HepG2 (cell line): Measurements from ENCODE around the gene VTI1B. TPM values are rescaled to one million over a fixed set of nuclear protein-coding genes. Genes with fewer than 3 reads are reported as not detected.
A peak's percentile ranks its signal among the peaks of the same experiment; 100 is the strongest.

Experiments
- ARID2 ChIP-seq: sonication (generic); formaldehyde crosslinking; IDR thresholded peaks from 2 replicates; pipeline ENCODE4 v1.8.1; 2022; ENCODE audit warnings: mild to moderate bottlenecking, missing genetic modification reagents, borderline replicate concordance
- ASH2L ChIP-seq: fragments of 300-600, 200-600 bp; sonication (generic); IDR thresholded peaks from 2 replicates; pipeline ENCODE4 v1.7.0; 2017; ENCODE audit warnings: low read depth, mild to moderate bottlenecking, moderate library complexity, mixed read lengths, low read length; ENCODE audit not compliant: insufficient read length
- NFIB ChIP-seq: sonication (generic); formaldehyde crosslinking; IDR thresholded peaks from 2 replicates; pipeline ENCODE4 v1.9.0; 2021; ENCODE audit warnings: missing genetic modification reagents, mild to moderate bottlenecking, borderline replicate concordance
- NFRKB ChIP-seq: fragments of 450-650 bp; IDR thresholded peaks from 2 replicates; pipeline ENCODE4 v1.6.1; 2017
- POGZ ChIP-seq: sonication (generic); formaldehyde crosslinking; IDR thresholded peaks from 2 replicates; pipeline ENCODE4 v1.4.0; 2020; ENCODE audit warnings: mild to moderate bottlenecking, missing genetic modification reagents
- SIN3B ChIP-seq: fragments of 150-350 bp; IDR thresholded peaks from 2 replicates; pipeline ENCODE4 v1.6.1; 2014; ENCODE audit warnings: low read length
- ZFP90 ChIP-seq: sonication (generic); formaldehyde crosslinking; IDR thresholded peaks from 2 replicates; pipeline ENCODE4 v1.8.0; 2022; ENCODE audit warnings: missing genetic modification reagents, mild to moderate bottlenecking, inconsistent platforms, borderline replicate concordance
- ZMYM2 ChIP-seq: sonication (generic); formaldehyde crosslinking; IDR thresholded peaks from 2 replicates; pipeline ENCODE4 v1.8.0; 2022; ENCODE audit warnings: mild to moderate bottlenecking, missing genetic modification reagents
- ZNF20 ChIP-seq: sonication (generic); formaldehyde crosslinking; IDR thresholded peaks from 2 replicates; pipeline ENCODE4 v1.4.0; 2020; ENCODE audit warnings: mild to moderate bottlenecking, moderate library complexity, missing genetic modification reagents
- ZNF207 ChIP-seq: fragments of 450-650 bp; IDR thresholded peaks from 2 replicates; pipeline ENCODE4 v1.6.1; 2016; ENCODE audit warnings: antibody characterized with exemption, borderline replicate concordance
- ZNF232 ChIP-seq: sonication (generic); formaldehyde crosslinking; IDR thresholded peaks from 2 replicates; pipeline ENCODE4 v1.4.0; 2020; ENCODE audit warnings: missing genetic modification reagents, borderline replicate concordance
- ZNF33A ChIP-seq: sonication (generic); formaldehyde crosslinking; IDR thresholded peaks from 2 replicates; pipeline ENCODE4 v1.5.1; 2020; ENCODE audit warnings: missing genetic modification reagents, mild to moderate bottlenecking, moderate library complexity, borderline replicate concordance
- ZNF563 ChIP-seq: sonication (generic); formaldehyde crosslinking; IDR thresholded peaks from 2 replicates; pipeline ENCODE4 v1.8.0; 2022; ENCODE audit warnings: mild to moderate bottlenecking, moderate library complexity, missing genetic modification reagents
- ZNF7 ChIP-seq: IDR thresholded peaks from 2 replicates; pipeline ENCODE4 v1.6.1; 2016; ENCODE audit warnings: missing biosample characterization, missing genetic modification reagents
- ZNF720 ChIP-seq: sonication (generic); formaldehyde crosslinking; IDR thresholded peaks from 2 replicates; pipeline ENCODE4 v1.4.0; 2020; ENCODE audit warnings: missing genetic modification reagents
- ZZZ3 ChIP-seq: sonication (generic); formaldehyde crosslinking; IDR thresholded peaks from 2 replicates; pipeline ENCODE4 v1.4.0; 2020; ENCODE audit warnings: missing genetic modification reagents, mild to moderate bottlenecking, borderline replicate concordance
- polyA plus RNA-seq, 8 experiments: library from polyadenylated mRNA; depleted of rRNA in 3 of 8; stranded (reverse) in 7 of 8; unstranded in 1 of 8; fragments of >200 nt; fragmentation: Illumina TruSeq in 4 of 8; extraction: Trizol in 4 of 8; gene quantifications; 2 replicates each; pipeline versions ENCODE4 v1.2.1 to v1.2.3, GENCODE V29; 2011 to 2016; ENCODE audit warnings: low read depth in 4 of 8, missing spikeins in 1 of 8, mixed read lengths in 1 of 8; ENCODE audit not compliant: insufficient read depth in 1 of 8
- total RNA-seq, 5 experiments: library from RNA; depleted of rRNA; stranded (reverse); fragments of >200 nt; fragmentation: Illumina TruSeq; extraction: Trizol; gene quantifications; 2 replicates each; pipeline ENCODE4 v1.2.3, GENCODE V29; 2016; ENCODE audit warnings: low read depth in 1 of 5
- TF ChIP-seq, protein P1 (sequence below), 2 experiments: sonication (generic) in 1 of 2; formaldehyde crosslinking in 1 of 2; IDR thresholded peaks; 2 replicates each; pipeline versions ENCODE4 v1.5.1 to v1.6.1; 2011 to 2020; ENCODE audit warnings: borderline replicate concordance in 1 of 2, low read depth in 1 of 2, low read length in 1 of 2, mild to moderate bottlenecking in 1 of 2, missing genetic modification reagents in 1 of 2, moderate library complexity in 1 of 2
- TF ChIP-seq, protein P2 (sequence below): sonication (generic); formaldehyde crosslinking; IDR thresholded peaks from 2 replicates; pipeline ENCODE4 v1.5.1; 2020; ENCODE audit warnings: missing genetic modification reagents, mild to moderate bottlenecking, borderline replicate concordance
- TF ChIP-seq, protein P3 (sequence below): sonication (generic); formaldehyde crosslinking; IDR thresholded peaks from 2 replicates; pipeline ENCODE4 v1.8.0; 2022; ENCODE audit warnings: missing genetic modification reagents, mild to moderate bottlenecking, borderline replicate concordance
- TF ChIP-seq, protein P4 (sequence below): sonication (generic); formaldehyde crosslinking; IDR thresholded peaks from 2 replicates; pipeline ENCODE4 v1.5.1; 2020; ENCODE audit warnings: mild to moderate bottlenecking, missing genetic modification reagents, borderline replicate concordance

Gene VTI1B
- total and polyA plus RNA-seq, 2 of the 13 experiments (the other 11 are each of a cell fraction or from before 2014, with no cell fraction given) = 39.0 to 103 TPM

DNA sequence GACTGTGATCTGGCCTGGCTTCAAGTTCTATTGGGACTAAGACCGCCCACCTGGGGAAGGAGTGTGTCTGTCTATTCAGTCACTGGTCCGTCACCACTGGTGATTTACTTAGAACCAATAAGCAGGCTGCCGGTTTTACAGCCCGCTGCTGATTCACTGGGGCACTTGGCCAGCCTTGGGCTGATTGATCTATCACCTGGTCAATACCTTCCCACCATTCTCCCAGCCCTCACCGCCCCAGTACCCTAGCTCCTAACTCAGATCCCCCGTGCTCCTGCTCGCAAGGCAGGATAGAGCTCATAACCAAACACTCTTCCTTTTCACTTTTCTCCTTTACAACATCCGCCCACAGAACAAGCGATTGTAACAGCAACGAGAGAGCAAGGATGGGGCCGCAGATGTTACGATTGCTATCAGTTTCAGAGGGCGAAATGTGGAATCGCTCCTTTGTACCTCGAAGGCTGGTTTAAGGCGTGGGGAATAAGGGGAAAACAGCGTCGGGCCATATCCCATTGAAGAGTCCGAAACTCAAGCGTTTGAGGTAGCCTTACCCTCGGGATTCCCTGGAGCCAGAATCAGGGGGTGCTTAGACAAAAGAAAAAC lies 20.5 kb upstream of the VTI1B start (continued):
- TF ChIP-seq ASH2L = peak; percentile 44
- TF ChIP-seq ARID2 (CRISPR knock-in tag) = no peak
- TF ChIP-seq ZNF207 = no peak
- TF ChIP-seq, protein P1, sequence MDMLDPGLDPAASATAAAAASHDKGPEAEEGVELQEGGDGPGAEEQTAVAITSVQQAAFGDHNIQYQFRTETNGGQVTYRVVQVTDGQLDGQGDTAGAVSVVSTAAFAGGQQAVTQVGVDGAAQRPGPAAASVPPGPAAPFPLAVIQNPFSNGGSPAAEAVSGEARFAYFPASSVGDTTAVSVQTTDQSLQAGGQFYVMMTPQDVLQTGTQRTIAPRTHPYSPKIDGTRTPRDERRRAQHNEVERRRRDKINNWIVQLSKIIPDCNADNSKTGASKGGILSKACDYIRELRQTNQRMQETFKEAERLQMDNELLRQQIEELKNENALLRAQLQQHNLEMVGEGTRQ (IDR thresholded peaks at IDR 0.05; ENCODE audit: low read depth, low read length) = no peak
- TF ChIP-seq, protein P1 (CRISPR knock-in tag; IDR thresholded peaks at IDR 0.05; ENCODE audit: borderline replicate concordance) = no peak
- no peak for TF ChIP-seq NFRKB
- TF ChIP-seq ZNF7 (CRISPR knock-in tag) = no peak
- TF ChIP-seq ZNF720 = no peak
- TF ChIP-seq NFIB (CRISPR knock-in tag) = no peak
- TF ChIP-seq, protein P2, sequence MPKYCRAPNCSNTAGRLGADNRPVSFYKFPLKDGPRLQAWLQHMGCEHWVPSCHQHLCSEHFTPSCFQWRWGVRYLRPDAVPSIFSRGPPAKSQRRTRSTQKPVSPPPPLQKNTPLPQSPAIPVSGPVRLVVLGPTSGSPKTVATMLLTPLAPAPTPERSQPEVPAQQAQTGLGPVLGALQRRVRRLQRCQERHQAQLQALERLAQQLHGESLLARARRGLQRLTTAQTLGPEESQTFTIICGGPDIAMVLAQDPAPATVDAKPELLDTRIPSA (CRISPR knock-in tag) = no peak
- no peak for TF ChIP-seq SIN3B
- TF ChIP-seq, protein P3, sequence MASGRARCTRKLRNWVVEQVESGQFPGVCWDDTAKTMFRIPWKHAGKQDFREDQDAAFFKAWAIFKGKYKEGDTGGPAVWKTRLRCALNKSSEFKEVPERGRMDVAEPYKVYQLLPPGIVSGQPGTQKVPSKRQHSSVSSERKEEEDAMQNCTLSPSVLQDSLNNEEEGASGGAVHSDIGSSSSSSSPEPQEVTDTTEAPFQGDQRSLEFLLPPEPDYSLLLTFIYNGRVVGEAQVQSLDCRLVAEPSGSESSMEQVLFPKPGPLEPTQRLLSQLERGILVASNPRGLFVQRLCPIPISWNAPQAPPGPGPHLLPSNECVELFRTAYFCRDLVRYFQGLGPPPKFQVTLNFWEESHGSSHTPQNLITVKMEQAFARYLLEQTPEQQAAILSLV = peak; percentile 62; the same call in 1 of the 2 replicates
- TF ChIP-seq ZFP90 (CRISPR knock-in tag) = no peak; the same call in 1 of the 2 replicates
- no peak for TF ChIP-seq ZMYM2 (CRISPR knock-in tag)
- TF ChIP-seq ZNF563 = no peak
- TF ChIP-seq POGZ = peak; percentile 43
- TF ChIP-seq ZNF20 (CRISPR knock-in tag) = no peak
- TF ChIP-seq, protein P4, sequence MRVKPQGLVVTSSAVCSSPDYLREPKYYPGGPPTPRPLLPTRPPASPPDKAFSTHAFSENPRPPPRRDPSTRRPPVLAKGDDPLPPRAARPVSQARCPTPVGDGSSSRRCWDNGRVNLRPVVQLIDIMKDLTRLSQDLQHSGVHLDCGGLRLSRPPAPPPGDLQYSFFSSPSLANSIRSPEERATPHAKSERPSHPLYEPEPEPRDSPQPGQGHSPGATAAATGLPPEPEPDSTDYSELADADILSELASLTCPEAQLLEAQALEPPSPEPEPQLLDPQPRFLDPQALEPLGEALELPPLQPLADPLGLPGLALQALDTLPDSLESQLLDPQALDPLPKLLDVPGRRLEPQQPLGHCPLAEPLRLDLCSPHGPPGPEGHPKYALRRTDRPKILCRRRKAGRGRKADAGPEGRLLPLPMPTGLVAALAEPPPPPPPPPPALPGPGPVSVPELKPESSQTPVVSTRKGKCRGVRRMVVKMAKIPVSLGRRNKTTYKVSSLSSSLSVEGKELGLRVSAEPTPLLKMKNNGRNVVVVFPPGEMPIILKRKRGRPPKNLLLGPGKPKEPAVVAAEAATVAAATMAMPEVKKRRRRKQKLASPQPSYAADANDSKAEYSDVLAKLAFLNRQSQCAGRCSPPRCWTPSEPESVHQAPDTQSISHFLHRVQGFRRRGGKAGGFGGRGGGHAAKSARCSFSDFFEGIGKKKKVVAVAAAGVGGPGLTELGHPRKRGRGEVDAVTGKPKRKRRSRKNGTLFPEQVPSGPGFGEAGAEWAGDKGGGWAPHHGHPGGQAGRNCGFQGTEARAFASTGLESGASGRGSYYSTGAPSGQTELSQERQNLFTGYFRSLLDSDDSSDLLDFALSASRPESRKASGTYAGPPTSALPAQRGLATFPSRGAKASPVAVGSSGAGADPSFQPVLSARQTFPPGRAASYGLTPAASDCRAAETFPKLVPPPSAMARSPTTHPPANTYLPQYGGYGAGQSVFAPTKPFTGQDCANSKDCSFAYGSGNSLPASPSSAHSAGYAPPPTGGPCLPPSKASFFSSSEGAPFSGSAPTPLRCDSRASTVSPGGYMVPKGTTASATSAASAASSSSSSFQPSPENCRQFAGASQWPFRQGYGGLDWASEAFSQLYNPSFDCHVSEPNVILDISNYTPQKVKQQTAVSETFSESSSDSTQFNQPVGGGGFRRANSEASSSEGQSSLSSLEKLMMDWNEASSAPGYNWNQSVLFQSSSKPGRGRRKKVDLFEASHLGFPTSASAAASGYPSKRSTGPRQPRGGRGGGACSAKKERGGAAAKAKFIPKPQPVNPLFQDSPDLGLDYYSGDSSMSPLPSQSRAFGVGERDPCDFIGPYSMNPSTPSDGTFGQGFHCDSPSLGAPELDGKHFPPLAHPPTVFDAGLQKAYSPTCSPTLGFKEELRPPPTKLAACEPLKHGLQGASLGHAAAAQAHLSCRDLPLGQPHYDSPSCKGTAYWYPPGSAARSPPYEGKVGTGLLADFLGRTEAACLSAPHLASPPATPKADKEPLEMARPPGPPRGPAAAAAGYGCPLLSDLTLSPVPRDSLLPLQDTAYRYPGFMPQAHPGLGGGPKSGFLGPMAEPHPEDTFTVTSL (CRISPR knock-in tag) = no peak
- TF ChIP-seq ZZZ3 (CRISPR knock-in tag) = no peak
- peak; percentile 3; the same call in 1 of the 2 replicates for TF ChIP-seq ZNF232 (CRISPR knock-in tag)
- no peak for TF ChIP-seq ZNF33A (CRISPR knock-in tag)
